Fibroblast of pulmonary artery (primary cell): ENCODE results near the gene C12orf57.

Source experiments
- DNase-seq: peaks from one replicate; pipeline ENCODE4 v3.0.0-alpha.2; 2010; ENCODE audit warnings: low read depth
- H3K4me3 ChIP-seq: replicated peaks from 2 replicates; pipeline ENCODE4 v1.5.1; 2011; ENCODE audit warnings: low read depth, mild to moderate bottlenecking, control low read depth, low read length, moderate library complexity
- CTCF ChIP-seq: IDR thresholded peaks from 2 replicates; pipeline ENCODE4 v1.5.1; 2011; ENCODE audit warnings: mild to moderate bottlenecking, control low read depth, low read length, inconsistent platforms; ENCODE audit errors: missing control alignments

The C12orf57 gene

GRCh38 chr12:6914246-6914946 lies 29.4 kb upstream of the C12orf57 start, which contains the start of gene ENO2:
ENO2 (plus strand) TSS chr12:6914580; CDS start chr12:6915833, 1,253 bp downstream.
- H3K4me3 ChIP-seq = peak within 1 kb of the TSS; percentile 67
- TF ChIP-seq CTCF = no peak
- peak; percentile 47 for DNase-seq

- H3K4me3 ChIP-seq = peak overlapping the region; percentile 67
- DNase-seq = no peak
- no peak for TF ChIP-seq CTCF
These were observed 28.7 kb upstream of the C12orf57 start for GRCh38 chr12:6914947-6915788.

- no peak for TF ChIP-seq CTCF
- H3K4me3 ChIP-seq = no peak overlapping the region
- no peak for DNase-seq
These were observed 28.0 kb upstream of the C12orf57 start for GRCh38 chr12:6915789-6916285.

- no peak overlapping the region for H3K4me3 ChIP-seq
- TF ChIP-seq CTCF = no peak
- DNase-seq = no peak
These were observed 27.2 kb upstream of the C12orf57 start for GRCh38 chr12:6916426-6917200.

GRCh38 chr12:6917491-6918231 lies 26.2 kb upstream of the C12orf57 start:
- no peak overlapping the region for H3K4me3 ChIP-seq
- peak; percentile 42 for DNase-seq
- TF ChIP-seq CTCF = no peak

GRCh38 chr12:6919588-6919987 lies 24.2 kb upstream of the C12orf57 start:
- no peak for TF ChIP-seq CTCF
- DNase-seq = no peak
- H3K4me3 ChIP-seq = no peak overlapping the region
